ENCODE measurements around the gene TANGO6. TPM values are rescaled to one million over a fixed set of nuclear protein-coding genes. Genes with fewer than 3 reads are reported as not detected.

The TANGO6 gene
- total and polyA plus RNA-seq, 2 of the 8 experiments (the other 6 are each of a cell fraction or from before 2014, with no cell fraction given) = 5.0 to 19.5 TPM

GRCh38 chr16:69110406-69110805 is 267.1 kb downstream of the TANGO6 start:
- POLR2A ChIA-PET (ENCODE audit: partially characterized antibody) = interaction anchor here (1.2 to 6.1 kb wide), 6 partner anchors 7 to 37 kb away, joined by 4 to 38 read pairs (median 9); no protein-coding TSS in a partner anchor
- H3K79me2 ChIP-seq (ENCODE audit: control insufficient read depth in 1 of 2, insufficient read depth in 2 of 2, low read length in 2 of 2) = peaks cover 11 to 53% of the 10 kb centered on the region in 2 experiments; a peak in 3 of 4 replicates

More at GRCh38 chr16:69110406-69110805, 267.1 kb downstream of the TANGO6 start:
- Histone ChIP-seq H2BK15ac (ENCODE audit: low read length) (no peak overlapping the region), H3K23ac (ENCODE audit: insufficient read length) (no peak overlapping the region), H3K27ac (ENCODE audit: low read depth, low read length) (no peak overlapping the region), H3K9me3 (ENCODE audit: insufficient read depth in 2 of 2, low read depth in 1 of 2, low read length in 1 of 2) (no peaks in the 10 kb centered on the region), H3K4me1 (replicated peaks in 1 of 4; ENCODE audit: control insufficient read depth in 3 of 4, insufficient read depth in 4 of 4, low read length in 3 of 4) (peaks cover 4 to 19% (median 12%) of the 10 kb centered on the region in 4 experiments), H4K5ac (ENCODE audit: insufficient read length, low read depth, low read length) (no peak overlapping the region), H3K79me1 (ENCODE audit: low read depth, low read length) (peaks cover 29% of the 10 kb centered on the region), H2BK20ac (ENCODE audit: low read length) (0 out of 2 replicates have a peak overlapping the region, but pooled peaks have one; percentile 32), H3K18ac (ENCODE audit: extremely low read depth, low read length) (no peak overlapping the region), H4K8ac (ENCODE audit: extremely low read depth, insufficient read depth, low read length) (no peak overlapping the region), H3K56ac (replicated peaks; ENCODE audit: insufficient read length, low read depth, low read length) (no peak overlapping the region), H4K20me1 (replicated peaks in 1 of 2; ENCODE audit: control insufficient read depth in 1 of 2, insufficient read depth in 2 of 2, low read length in 2 of 2) (peaks cover 10 to 20% of the 10 kb centered on the region in 2 experiments), H3K4me3 (ENCODE audit: extremely low read depth in 1 of 4, insufficient read depth in 2 of 4, low read depth in 3 of 4, low read length in 4 of 4) (no peak overlapping the region), H3K36me3 (ENCODE audit: control insufficient read depth in 2 of 4, insufficient read depth in 4 of 4, low read length in 3 of 4) (peaks cover 28 to 53% (median 45%) of the 10 kb centered on the region in 4 experiments), H2BK120ac (replicated peaks; ENCODE audit: low read depth, low read length) (no peak overlapping the region), H3K4me2 (ENCODE audit: insufficient read depth in 1 of 2, low read depth in 2 of 2, low read length in 2 of 2) (no peak overlapping the region), H3K23me2 (ENCODE audit: low read depth, low read length) (peaks cover 21% of the 10 kb centered on the region), H3K9ac (replicated peaks in 1 of 4; ENCODE audit: extremely low read depth in 1 of 4, low read depth in 3 of 4, low read length in 3 of 4) (no peak overlapping the region), H2AFZ (ENCODE audit: low read length) (no peak overlapping the region), H2BK5ac (ENCODE audit: low read depth, low read length) (no peak overlapping the region), H3K14ac (ENCODE audit: insufficient read length) (no peak overlapping the region), H3K4ac (replicated peaks; ENCODE audit: insufficient read length, low read depth, low read length) (no peak overlapping the region), H2AK5ac (ENCODE audit: low read depth, low read length) (no peak overlapping the region), H3K27me3 (replicated peaks in 1 of 4; ENCODE audit: control insufficient read depth in 3 of 4, extremely low read depth in 1 of 4, insufficient read depth in 3 of 4, low read length in 3 of 4) (no peaks in the 10 kb centered on the region), H2BK12ac (ENCODE audit: low read depth, low read length) (no peak overlapping the region), H4K91ac (replicated peaks; ENCODE audit: insufficient read length, low read length) (no peak overlapping the region)
- CTCF ChIA-PET (ENCODE audit: partially characterized antibody) = interaction anchor here (0.6 to 10.6 kb wide), 10 partner anchors 10 to 1209 kb away, joined by 3 to 174 read pairs (median 5); no protein-coding TSS in a partner anchor
- no peak for FAIRE-seq
- WGBS, 2 experiments (ENCODE audit: extremely low coverage in 1 of 2, insufficient coverage in 1 of 2, insufficient read length in 1 of 2, insufficient replicate concordance in 2 of 2, low coverage in 1 of 2, low lambda C conversion rate in 2 of 2, missing lambda C conversion rate in 1 of 2) = 91% methylated on average over 7 of the region's 7 CpGs; no CpG with 5 or more reads in 1 of the 2 experiments
- TF ChIP-seq KDM1A (IDR thresholded peaks at IDR 0.05; ENCODE audit: borderline replicate concordance, low read length) (no peak), HDAC2 (IDR thresholded peaks at IDR 0.05; ENCODE audit: borderline replicate concordance in 1 of 2, low read depth in 2 of 2, low read length in 2 of 2) (no peak), EP300 (IDR thresholded peaks at IDR 0.05; ENCODE audit: borderline replicate concordance in 1 of 2, low read depth in 2 of 2, low read length in 2 of 2) (no peak), BRCA1 (IDR thresholded peaks at IDR 0.05; ENCODE audit: low read depth, low read length) (no peak), FOSL1 (IDR thresholded peaks at IDR 0.05; ENCODE audit: insufficient read depth, low read depth, low read length) (no peak), CREB1 (IDR thresholded peaks at IDR 0.05) (no peak), SUZ12 (IDR thresholded peaks at IDR 0.05; ENCODE audit: low read length) (no peak)
- TF ChIP-seq, protein P1, sequence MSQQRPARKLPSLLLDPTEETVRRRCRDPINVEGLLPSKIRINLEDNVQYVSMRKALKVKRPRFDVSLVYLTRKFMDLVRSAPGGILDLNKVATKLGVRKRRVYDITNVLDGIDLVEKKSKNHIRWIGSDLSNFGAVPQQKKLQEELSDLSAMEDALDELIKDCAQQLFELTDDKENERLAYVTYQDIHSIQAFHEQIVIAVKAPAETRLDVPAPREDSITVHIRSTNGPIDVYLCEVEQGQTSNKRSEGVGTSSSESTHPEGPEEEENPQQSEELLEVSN (IDR thresholded peaks at IDR 0.05) = no peak
- DNase-seq (ENCODE audit: low read depth in 1 of 2, low spot score in 2 of 2) = no peak
